ENCODE data around the gene YWHAQ.
"Not testable (repeated sequence)": the region's sequence is repeated elsewhere in the genome, so short reads cannot be mapped to it uniquely, and the experiment has no call there.

Gene YWHAQ

GRCh38 chr2:9594366-9595054 is 36.3 kb downstream of the YWHAQ start:
- peak; percentile 54 to 88 (median 76) for DNase-seq

- peak in 2 of 4 experiments; percentile 16 to 23 for DNase-seq
These were observed 36.9 kb downstream of the YWHAQ start for GRCh38 chr2:9593925-9594324.

DNA sequence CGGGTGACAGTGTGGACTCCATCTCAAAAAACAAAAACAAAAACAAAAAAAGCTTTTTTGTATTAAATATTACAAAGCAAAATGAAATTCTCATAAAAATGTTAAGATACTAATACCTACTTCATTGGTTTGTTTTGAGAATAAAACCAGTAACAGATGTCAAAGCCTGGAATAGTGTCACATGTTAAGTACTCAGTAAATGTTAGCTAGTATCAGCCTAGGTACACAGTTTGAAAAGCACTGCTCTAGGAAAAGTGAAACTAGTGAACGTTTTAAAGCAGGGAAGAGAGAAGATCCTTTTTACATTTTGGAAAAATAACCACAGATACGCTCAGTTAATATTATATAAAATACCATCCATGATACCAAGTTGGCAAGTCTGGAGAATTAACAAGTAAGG is 38.1 kb downstream of the YWHAQ start:
- DNase-seq = no peak

- no peak for DNase-seq
These were observed 40.2 kb downstream of the YWHAQ start for GRCh38 chr2:9590641-9591040.

GRCh38 chr2:9586465-9586864 is 44.3 kb downstream of the YWHAQ start:
- DNase-seq = no peak

GRCh38 chr2:9585486-9585885 is 45.3 kb downstream of the YWHAQ start:
- no peak for DNase-seq

GRCh38 chr2:9584902-9585301 is 45.9 kb downstream of the YWHAQ start:
- DNase-seq = not testable (repeated sequence)

GRCh38 chr2:9582624-9583023 is 48.2 kb downstream of the YWHAQ start:
- no peak for DNase-seq

GRCh38 chr2:9578467-9579235 is 52.1 kb downstream of the YWHAQ start:
- DNase-seq = no peak

DNA sequence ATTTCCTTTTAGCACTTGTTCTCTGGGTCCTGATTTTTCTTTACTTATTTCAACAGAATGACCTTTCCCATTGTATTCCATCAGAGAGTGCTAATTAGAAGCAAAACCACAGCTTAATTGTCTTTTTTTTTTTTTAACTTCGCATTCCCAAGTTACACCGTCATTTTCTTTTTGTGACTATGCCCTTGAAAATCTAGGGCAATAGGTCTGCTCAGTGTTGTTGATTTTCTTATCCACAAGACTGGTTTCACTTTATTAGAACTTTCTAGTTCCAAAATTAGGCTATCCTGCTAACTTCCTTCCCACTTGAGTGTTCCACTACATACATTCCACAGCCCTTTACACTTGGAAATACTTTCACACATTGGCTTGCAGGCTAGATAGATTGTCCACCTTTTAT is 56.5 kb downstream of the YWHAQ start:
- DNase-seq = no peak

- no peak for DNase-seq
These were observed 57.0 kb downstream of the YWHAQ start for GRCh38 chr2:9573840-9574239.

- no peak for DNase-seq
These were observed 57.6 kb downstream of the YWHAQ start for GRCh38 chr2:9573013-9573720.

DNA sequence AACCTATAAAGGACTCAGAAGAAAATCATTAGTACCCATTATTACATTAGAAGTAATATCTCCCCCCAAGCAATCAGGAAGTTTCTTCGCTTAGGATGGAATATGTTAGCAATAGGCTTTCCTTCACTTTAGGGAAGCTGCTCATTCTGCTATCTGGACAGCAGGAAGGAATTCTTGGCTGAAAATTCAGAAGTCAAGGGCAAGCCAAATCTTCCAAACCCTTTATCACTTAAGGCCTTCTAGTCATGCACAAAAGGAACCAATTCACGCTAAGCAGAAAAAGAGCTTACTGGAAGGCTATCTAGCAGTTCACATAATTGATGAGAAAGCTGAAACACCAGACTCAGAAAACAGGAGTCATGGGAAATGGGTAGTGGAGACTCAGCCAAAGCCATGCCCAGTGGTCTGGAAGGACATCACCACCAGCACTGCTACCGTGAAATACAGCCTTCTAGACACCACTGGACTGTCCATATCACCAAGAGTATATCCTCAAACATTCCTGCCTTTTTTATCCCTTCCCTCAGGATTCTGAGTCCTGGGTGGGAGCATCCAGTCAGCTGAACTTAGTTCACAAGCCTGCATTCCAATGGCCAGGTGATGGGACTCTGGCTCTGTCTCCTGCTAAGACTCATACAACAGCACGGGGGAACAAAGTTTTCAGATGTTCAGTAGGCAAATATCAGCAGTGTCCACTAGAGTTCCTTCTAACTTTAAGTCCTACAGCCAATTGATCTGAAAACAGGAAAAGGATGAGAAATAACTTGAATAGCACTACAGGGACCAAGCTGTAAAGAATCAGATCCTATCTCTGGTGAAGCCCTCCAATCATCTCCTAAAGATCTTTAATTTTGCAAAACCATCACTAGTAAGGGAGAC is 60.4 kb downstream of the YWHAQ start:
- peak in 3 of 4 experiments; percentile 15 to 33 (median 16) for DNase-seq

GRCh38 chr2:9565436-9566153 is 65.2 kb downstream of the YWHAQ start:
- peak; percentile 76 to 86 (median 81) for DNase-seq

DNA sequence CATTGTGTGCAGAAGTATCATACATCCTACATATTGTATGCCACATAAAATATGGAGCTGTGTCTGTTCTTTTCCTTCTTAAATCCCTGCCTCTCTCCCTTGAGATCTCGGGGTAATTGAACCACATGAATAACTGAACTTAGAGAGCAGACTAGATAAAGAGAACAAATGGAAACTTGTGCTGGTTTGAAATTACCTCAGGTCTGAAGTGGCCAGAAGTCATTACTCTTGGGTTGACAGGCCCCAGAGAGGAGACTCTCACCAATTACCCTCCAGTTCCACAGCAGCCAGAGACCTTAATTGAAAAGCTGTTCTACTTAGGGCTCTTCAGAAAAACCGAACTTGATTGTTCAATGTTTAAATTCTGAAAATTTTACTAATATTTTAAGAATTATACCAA is 70.2 kb downstream of the YWHAQ start:
- DNase-seq = no peak

DNA sequence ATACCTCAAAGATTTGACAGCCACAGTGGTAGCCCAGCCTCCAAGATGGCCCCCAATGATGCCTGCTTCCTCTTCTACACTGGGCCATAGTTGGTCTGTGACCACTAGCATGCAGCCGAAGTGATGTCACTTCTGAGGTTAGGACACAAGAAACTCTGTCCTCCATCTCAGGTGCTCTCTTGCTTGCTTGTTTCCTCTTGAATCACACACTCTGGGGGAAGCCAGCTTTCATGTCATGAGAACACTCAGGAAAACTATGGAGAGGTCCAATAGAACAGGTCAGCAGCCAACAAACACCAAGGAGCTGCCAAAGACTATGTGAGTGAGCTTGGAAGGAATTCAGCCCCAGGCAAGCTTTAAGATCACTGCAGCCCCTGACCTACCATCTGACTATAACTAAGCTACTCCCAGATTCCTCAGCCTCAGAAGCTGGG is 71.8 kb downstream of the YWHAQ start:
- DNase-seq = peak in 1 of 4 experiments; percentile 42

DNA sequence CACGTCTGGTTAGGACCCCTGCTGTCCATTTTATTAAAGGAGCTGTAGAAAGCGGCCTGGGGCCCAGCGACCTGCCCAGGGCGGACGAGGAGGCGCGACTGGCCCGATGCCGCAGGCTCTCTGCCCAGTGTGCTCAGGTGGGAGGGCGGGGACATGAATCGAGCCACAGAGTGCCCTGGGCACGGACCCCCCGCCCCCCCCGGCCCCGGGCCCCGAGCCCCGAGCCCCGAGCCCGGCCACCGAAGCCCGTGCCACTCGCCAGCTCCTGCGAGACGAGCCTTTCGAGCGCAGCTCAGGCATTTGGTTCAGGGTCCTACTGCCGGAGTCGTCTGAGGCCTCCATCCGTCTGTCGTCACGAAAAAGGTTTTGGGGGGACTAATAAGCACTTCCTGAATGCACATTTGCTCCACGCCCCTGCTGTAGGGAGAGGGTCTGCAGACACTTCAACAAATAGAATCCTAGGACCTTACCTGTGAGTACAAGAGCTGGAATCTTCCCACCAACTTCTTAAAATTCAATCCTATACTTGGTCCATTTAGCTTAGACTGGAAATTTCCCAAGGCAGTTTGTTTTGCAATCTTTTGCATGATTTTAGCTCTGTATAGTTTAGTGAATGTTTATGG is 74.6 kb downstream of the YWHAQ start:
- DNase-seq = peak in 2 of 4 experiments; percentile 18 to 39

- peak; percentile 96 to 99 (median 98) for DNase-seq
These were observed 75.3 kb downstream of the YWHAQ start, which contains the start of gene ADAM17 for GRCh38 chr2:9555297-9556120. TSS of gene ADAM17 (minus strand) at chr2:9555830. CDS start at chr2:9555605, 225 bp downstream.

DNA sequence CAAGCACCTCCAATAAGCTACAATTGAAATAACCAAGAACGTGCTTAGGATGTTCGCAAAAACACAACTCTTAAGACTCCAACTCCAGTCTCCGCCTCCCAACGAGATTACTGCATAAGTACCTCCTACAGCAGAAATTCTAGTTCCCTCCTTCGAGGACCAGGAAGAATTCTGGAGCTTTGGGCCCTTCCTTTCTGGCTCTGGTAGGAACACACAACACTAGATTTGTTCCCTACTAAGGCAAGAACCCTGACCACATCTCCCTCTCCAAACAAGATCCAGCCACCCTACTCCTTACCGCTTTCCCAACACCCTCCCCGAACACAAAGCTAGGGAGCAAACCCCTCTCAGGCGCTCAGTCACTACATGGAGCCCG is 75.9 kb downstream of the YWHAQ start:
- DNase-seq = peak; percentile 68 to 89 (median 82)
